ENCODE data around the gene YAF2. TPM values are rescaled to one million over a fixed set of nuclear protein-coding genes. Genes with fewer than 3 reads are reported as not detected.
"Not testable (repeated sequence)": the region's sequence is repeated elsewhere in the genome, so short reads cannot be mapped to it uniquely, and the experiment has no call there.

The YAF2 gene
- total RNA-seq, 2 experiments from 2014 or later = 32.8 to 34.4 TPM

GRCh38 chr12:42217656-42218055, 20.4 kb downstream of the YAF2 start:
- H3K9me3 Mint-ChIP-seq (ENCODE audit: low read depth) = no peaks in the 10 kb centered on the region
- intact Hi-C loops (cut with DNase I, micrococcal nuclease) = no loop called here
- H3K4me1 Mint-ChIP-seq = peaks cover 40% of the 10 kb centered on the region
- ChIA-PET POLR2A (no interaction called here), CTCF (no interaction called here)
- DNase-seq (no peak), ATAC-seq (no peak)
- no peak overlapping the region for H3K27ac Mint-ChIP-seq
- H3K4me3 Mint-ChIP-seq = no peak overlapping the region
- H3K36me3 Mint-ChIP-seq (ENCODE audit: low read depth) = peaks cover 2% of the 10 kb centered on the region
- H3K27me3 Mint-ChIP-seq = no peaks in the 10 kb centered on the region

DNA sequence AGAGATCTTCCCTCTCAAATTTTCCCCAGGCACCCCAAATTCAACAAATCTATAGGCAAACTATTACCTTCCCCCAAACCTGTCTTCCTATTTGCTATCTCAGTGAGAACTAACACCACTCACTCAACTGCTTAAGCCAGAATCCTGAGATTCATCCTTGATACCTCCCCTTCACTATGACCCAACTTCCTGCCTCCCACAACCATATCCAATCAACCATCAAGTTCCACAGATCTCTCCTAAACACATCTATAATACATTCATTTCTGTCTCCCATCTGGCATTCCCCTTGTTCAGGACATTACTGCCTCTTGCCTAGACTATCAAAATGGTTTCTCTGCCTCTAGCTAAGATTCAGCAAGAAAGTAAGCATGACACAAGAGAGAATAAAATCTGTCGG, 21.3 kb downstream of the YAF2 start:
- ChIA-PET CTCF (interaction anchor here (0.6 to 1.0 kb wide), 2 partner anchors 9 to 279 kb away, joined by 3 to 4 read pairs; no protein-coding TSS in a partner anchor), POLR2A (no interaction called here)
- DNase-seq = no peak
- intact Hi-C loops (cut with DNase I, micrococcal nuclease) = no loop called here
- Mint-ChIP-seq H3K4me1 (peaks cover 34% of the 10 kb centered on the region), H3K27me3 (no peaks in the 10 kb centered on the region), H3K4me3 (no peak overlapping the region), H3K27ac (peak overlapping the region; percentile 21), H3K36me3 (ENCODE audit: low read depth) (peaks cover 2% of the 10 kb centered on the region), H3K9me3 (ENCODE audit: low read depth) (no peaks in the 10 kb centered on the region)
- peak; percentile 64 for ATAC-seq

DNA sequence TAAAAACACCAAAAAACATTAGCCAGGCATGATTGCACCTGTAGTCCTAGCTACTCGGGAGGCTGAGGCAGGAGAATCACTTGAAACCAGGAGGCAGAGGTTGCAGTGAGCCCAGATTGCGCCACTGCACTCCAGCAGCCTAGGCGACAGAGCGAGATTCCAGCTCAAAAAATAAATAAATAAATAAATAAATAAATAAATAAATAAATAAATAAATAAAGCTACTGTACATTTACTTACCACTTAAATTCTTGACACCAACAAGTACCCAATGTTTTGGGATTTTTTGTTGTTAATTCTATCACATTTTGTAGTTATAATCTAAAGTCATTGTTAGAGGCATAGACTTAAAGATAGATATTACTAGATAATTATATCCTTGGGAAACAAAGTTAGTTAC, 22.3 kb downstream of the YAF2 start:
- DNase-seq; H3K4me3 Mint-ChIP-seq; ATAC-seq; intact Hi-C loops (cut with DNase I, micrococcal nuclease); POLR2A ChIA-PET; H3K27ac Mint-ChIP-seq; H3K27me3 Mint-ChIP-seq; H3K36me3 Mint-ChIP-seq (ENCODE audit: low read depth); H3K9me3 Mint-ChIP-seq (ENCODE audit: low read depth): not testable (repeated sequence)
- H3K4me1 Mint-ChIP-seq = peaks cover 29% of the 10 kb centered on the region
- CTCF ChIA-PET = interaction anchor here (0.8 to 1.0 kb wide), 2 partner anchors 8 to 14 kb away, joined by 3 to 4 read pairs; no protein-coding TSS in a partner anchor

DNA sequence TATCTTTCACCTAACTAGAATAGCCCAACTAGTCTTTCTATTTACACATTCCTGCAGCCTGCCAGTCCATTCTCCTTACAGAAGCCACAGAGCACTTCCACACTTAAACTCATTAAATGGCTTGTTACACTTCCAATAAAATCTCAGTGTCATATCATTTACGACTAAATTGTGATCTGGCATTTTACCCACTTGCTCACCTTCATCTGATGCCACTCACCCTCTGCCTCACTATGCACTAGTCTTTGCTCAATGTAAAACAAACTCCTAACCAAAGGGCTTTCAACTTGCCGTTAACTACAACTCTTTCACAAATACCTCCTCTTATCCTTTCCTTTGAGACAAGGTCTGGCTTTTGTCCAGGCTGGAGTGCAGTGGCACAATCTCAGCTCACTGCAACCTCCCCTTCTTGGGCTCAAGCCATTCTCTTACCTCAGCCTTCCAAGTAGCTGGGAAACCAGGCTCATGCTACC, 24.1 kb downstream of the YAF2 start:
- DNase-seq = no peak
- Mint-ChIP-seq H3K4me3 (no peak overlapping the region), H3K9me3 (ENCODE audit: low read depth) (no peaks in the 10 kb centered on the region), H3K27ac (no peak overlapping the region), H3K4me1 (peaks cover 16% of the 10 kb centered on the region), H3K36me3 (ENCODE audit: low read depth) (peaks cover 7% of the 10 kb centered on the region), H3K27me3 (no peaks in the 10 kb centered on the region)
- intact Hi-C loops (cut with DNase I, micrococcal nuclease) = no loop called here
- ATAC-seq = no peak
- ChIA-PET CTCF (no interaction called here), POLR2A (no interaction called here)

DNA sequence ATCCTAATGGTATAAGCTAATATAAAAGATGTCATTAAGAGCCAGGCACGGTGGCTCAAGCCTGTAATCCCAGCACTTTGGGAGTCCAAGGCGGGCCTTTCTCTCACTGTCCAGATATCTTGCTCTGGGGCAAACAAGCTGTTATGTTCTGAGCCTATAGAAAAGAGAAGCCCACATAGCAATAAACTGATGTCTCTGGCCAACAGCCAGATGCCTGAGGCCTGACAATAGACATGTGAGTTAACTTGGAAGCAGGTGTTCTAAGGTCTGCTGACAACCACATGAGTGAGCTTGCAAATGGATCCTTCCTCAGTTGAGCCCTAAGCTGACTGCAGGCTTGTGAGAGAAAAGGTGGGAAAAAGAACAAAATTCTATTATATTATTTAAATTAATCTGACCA, 25.0 kb downstream of the YAF2 start:
- Mint-ChIP-seq H3K4me3 (no peak overlapping the region), H3K4me1 (peaks cover 14% of the 10 kb centered on the region), H3K9me3 (ENCODE audit: low read depth) (no peaks in the 10 kb centered on the region), H3K27me3 (no peaks in the 10 kb centered on the region), H3K36me3 (ENCODE audit: low read depth) (peaks cover 12% of the 10 kb centered on the region), H3K27ac (no peak overlapping the region)
- POLR2A ChIA-PET = no interaction called here
- intact Hi-C loops (cut with DNase I, micrococcal nuclease) = no loop called here
- CTCF ChIA-PET = interaction anchor here (1.5 kb wide), 1 partner anchor 9 kb away, joined by 3 read pairs; no protein-coding TSS in a partner anchor
- ATAC-seq (no peak), DNase-seq (no peak)

GRCh38 chr12:42208574-42208973, 29.5 kb downstream of the YAF2 start:
- Mint-ChIP-seq H3K4me3 (no peak overlapping the region), H3K27me3 (no peaks in the 10 kb centered on the region), H3K9me3 (ENCODE audit: low read depth) (no peaks in the 10 kb centered on the region), H3K27ac (no peak overlapping the region), H3K4me1 (peaks cover 7% of the 10 kb centered on the region), H3K36me3 (ENCODE audit: low read depth) (peaks cover 23% of the 10 kb centered on the region)
- ChIA-PET POLR2A (interaction anchor here (0.9 kb wide), 1 partner anchor 616 kb away, joined by 6 read pairs; no protein-coding TSS in a partner anchor), CTCF (interaction anchor here (1.2 to 1.9 kb wide), 2 partner anchors 8 to 164 kb away, joined by 4 read pairs; no protein-coding TSS in a partner anchor)
- intact Hi-C loops (cut with DNase I, micrococcal nuclease) = no loop called here
- DNase-seq (no peak), ATAC-seq (no peak)

- peaks cover 31% of the 10 kb centered on the region for H3K36me3 Mint-ChIP-seq (ENCODE audit: low read depth)
- H3K9me3 Mint-ChIP-seq (ENCODE audit: low read depth) = no peaks in the 10 kb centered on the region
- peaks cover 8% of the 10 kb centered on the region for H3K4me1 Mint-ChIP-seq
- H3K4me3 Mint-ChIP-seq = no peak overlapping the region
- POLR2A ChIA-PET = no interaction called here
- no peaks in the 10 kb centered on the region for H3K27me3 Mint-ChIP-seq
- ATAC-seq = no peak
- DNase-seq = no peak
- CTCF ChIA-PET = interaction anchor here (0.8 kb wide), 1 partner anchor 14 kb away, joined by 3 read pairs; no protein-coding TSS in a partner anchor
- intact Hi-C loops (cut with DNase I, micrococcal nuclease) = no loop called here
- no peak overlapping the region for H3K27ac Mint-ChIP-seq
Observed at GRCh38 chr12:42204819-42205218, 33.2 kb downstream of the YAF2 start.

GRCh38 chr12:42204362-42204761, 33.7 kb downstream of the YAF2 start:
- ChIA-PET CTCF (interaction anchor here (0.8 kb wide), 1 partner anchor 15 kb away, joined by 3 read pairs; no protein-coding TSS in a partner anchor), POLR2A (no interaction called here)
- Mint-ChIP-seq H3K9me3 (ENCODE audit: low read depth) (no peaks in the 10 kb centered on the region), H3K4me1 (peaks cover 8% of the 10 kb centered on the region), H3K4me3 (no peak overlapping the region), H3K27me3 (no peaks in the 10 kb centered on the region), H3K36me3 (ENCODE audit: low read depth) (peaks cover 31% of the 10 kb centered on the region), H3K27ac (no peak overlapping the region)
- ATAC-seq (no peak), DNase-seq (no peak)
- intact Hi-C loops (cut with DNase I, micrococcal nuclease) = no loop called here

DNA sequence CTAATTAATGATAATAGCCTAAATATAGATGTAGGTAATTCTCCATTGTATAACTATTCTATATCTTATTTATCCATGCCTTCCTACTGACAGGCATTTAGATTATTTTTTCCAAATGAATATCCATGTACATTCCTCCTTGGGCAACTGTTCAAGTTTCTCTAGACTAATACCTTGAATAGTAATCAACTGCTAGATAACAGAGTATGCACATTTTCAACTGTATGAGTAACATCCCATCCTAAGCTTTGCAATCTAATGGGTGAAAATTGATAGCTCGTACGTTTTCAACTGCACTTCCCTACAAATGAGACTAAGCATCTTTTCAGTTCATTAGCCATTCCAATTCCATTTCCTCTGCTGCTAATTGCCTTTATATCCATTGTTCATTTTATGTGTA, 37.0 kb downstream of the YAF2 start:
- ChIA-PET POLR2A (no interaction called here), CTCF (interaction anchor here (0.9 kb wide), 1 partner anchor 171 kb away, joined by 3 read pairs; no protein-coding TSS in a partner anchor)
- ATAC-seq (no peak), DNase-seq (no peak)
- Mint-ChIP-seq H3K27ac (no peak overlapping the region), H3K4me3 (no peak overlapping the region), H3K36me3 (ENCODE audit: low read depth) (peaks cover 25% of the 10 kb centered on the region), H3K4me1 (peaks cover 2% of the 10 kb centered on the region), H3K9me3 (ENCODE audit: low read depth) (no peaks in the 10 kb centered on the region), H3K27me3 (no peaks in the 10 kb centered on the region)
- intact Hi-C loops (cut with DNase I, micrococcal nuclease) = no loop called here

DNA sequence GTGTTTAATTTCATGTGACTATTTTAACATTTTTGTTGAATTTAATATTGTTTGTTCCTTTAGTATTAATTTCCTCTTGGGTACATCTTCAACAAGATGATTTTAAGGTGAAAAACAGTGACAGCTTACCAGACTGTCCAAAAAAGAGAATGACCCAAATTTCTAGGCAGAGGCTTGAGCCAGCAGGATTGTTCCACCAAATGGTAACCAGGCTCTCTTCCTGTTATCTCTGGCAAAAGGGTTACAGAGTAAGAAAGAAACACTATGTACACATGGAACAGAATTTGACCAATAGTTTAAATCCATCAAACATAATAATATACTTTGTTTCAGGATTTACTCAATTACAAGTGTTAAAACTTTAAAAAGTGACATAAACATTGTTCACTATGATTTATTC, 39.0 kb downstream of the YAF2 start:
- Mint-ChIP-seq H3K27ac (no peak overlapping the region), H3K27me3 (no peaks in the 10 kb centered on the region), H3K4me3 (no peak overlapping the region), H3K36me3 (ENCODE audit: low read depth) (peaks cover 26% of the 10 kb centered on the region), H3K9me3 (ENCODE audit: low read depth) (no peaks in the 10 kb centered on the region), H3K4me1 (peaks cover 6% of the 10 kb centered on the region)
- CTCF ChIA-PET = no interaction called here
- intact Hi-C loops (cut with DNase I, micrococcal nuclease) = no loop called here
- ATAC-seq (no peak), DNase-seq (no peak)
- POLR2A ChIA-PET = no interaction called here

DNA sequence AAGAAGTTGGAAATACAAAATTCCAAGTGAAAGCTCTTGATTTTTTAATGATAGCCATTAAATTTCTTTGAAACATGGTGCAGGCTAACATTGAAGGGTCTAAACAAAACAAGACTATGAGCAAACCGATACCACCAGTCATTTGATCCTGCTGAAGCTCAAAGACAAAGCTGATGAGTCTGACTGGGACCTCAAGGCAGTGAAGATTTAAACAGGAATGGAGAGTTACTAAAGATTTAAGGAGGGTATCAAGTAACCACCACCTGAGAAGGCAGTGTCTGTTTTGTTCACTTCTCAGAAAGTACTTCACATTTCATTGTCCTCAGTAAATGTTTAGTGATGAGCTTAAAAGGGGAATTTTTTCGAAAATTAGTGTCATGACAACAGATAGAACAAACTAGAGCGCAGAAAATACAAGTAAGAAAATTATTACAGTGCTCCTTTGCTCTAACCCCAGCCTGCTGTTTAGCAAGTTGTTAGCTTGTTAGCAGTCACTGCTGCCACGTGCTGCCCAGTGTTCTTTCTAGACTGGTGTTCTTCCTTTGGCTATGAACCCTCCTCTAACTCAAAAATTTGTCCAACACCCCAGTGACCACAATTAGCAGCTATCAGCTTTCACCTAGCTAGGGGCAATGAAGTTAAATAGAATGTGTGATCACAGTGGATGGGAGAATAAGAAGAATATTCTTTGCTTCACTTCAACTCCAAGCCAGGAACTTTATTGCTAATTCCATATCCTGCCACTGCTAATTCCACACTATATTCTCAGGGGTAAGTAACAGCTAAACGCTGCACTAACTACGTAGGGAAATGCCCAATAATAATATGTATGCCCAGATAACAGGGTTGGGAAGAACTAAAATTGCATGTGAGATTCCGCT, 41.1 kb downstream of the YAF2 start:
- intact Hi-C loops (cut with DNase I, micrococcal nuclease) = no loop called here
- H3K4me1 Mint-ChIP-seq = peaks cover 4% of the 10 kb centered on the region
- no peak overlapping the region for H3K4me3 Mint-ChIP-seq
- peaks cover 23% of the 10 kb centered on the region for H3K36me3 Mint-ChIP-seq (ENCODE audit: low read depth)
- ATAC-seq (no peak), DNase-seq (no peak)
- H3K27me3 Mint-ChIP-seq = no peaks in the 10 kb centered on the region
- CTCF ChIA-PET = interaction anchor here (0.6 to 1.5 kb wide), 4 partner anchors 13 to 112 kb away, joined by 3 to 6 read pairs (median 4); no protein-coding TSS in a partner anchor
- no peak overlapping the region for H3K27ac Mint-ChIP-seq
- POLR2A ChIA-PET = no interaction called here
- H3K9me3 Mint-ChIP-seq (ENCODE audit: low read depth) = no peaks in the 10 kb centered on the region

- ChIA-PET CTCF (no interaction called here), POLR2A (no interaction called here)
- Mint-ChIP-seq H3K27ac (no peak overlapping the region), H3K4me1 (peaks cover 8% of the 10 kb centered on the region), H3K9me3 (ENCODE audit: low read depth) (no peaks in the 10 kb centered on the region), H3K27me3 (no peaks in the 10 kb centered on the region), H3K36me3 (ENCODE audit: low read depth) (peaks cover 21% of the 10 kb centered on the region), H3K4me3 (no peak overlapping the region)
- intact Hi-C loops (cut with DNase I, micrococcal nuclease) = no loop called here
- ATAC-seq = no peak
- DNase-seq = no peak
Observed at GRCh38 chr12:42192686-42193085, 45.4 kb downstream of the YAF2 start.
